Activated T-helper 9 cell treated with anti-CD3 and anti-CD28 coated beads, Interleukin-2, amount 50 U/mL, for 16 hours (primary cell): ENCODE data around the gene GAS7.
"Not testable (repeated sequence)": the region's sequence is repeated elsewhere in the genome, so short reads cannot be mapped to it uniquely, and the experiment has no call there.

Experiments
- DNase-seq: peaks from one replicate; pipeline ENCODE4 v3.0.0-alpha.2; 2020; ENCODE audit warnings: low read depth

GAS7 gene

GRCh38 chr17:10021272-10021984, 177.0 kb downstream of the GAS7 start:
- DNase-seq, result no peak

- DNase-seq, result no peak
Observed at GRCh38 chr17:10019941-10020451, 178.4 kb downstream of the GAS7 start.

GRCh38 chr17:10018461-10018891, 179.9 kb downstream of the GAS7 start:
- no peak for DNase-seq

GRCh38 chr17:10016958-10017570, 181.3 kb downstream of the GAS7 start:
- not testable (repeated sequence) for DNase-seq

GRCh38 chr17:10013365-10014112, 184.9 kb downstream of the GAS7 start:
- DNase-seq, result no peak

GRCh38 chr17:10010752-10011151, 187.7 kb downstream of the GAS7 start:
- no peak for DNase-seq

DNA sequence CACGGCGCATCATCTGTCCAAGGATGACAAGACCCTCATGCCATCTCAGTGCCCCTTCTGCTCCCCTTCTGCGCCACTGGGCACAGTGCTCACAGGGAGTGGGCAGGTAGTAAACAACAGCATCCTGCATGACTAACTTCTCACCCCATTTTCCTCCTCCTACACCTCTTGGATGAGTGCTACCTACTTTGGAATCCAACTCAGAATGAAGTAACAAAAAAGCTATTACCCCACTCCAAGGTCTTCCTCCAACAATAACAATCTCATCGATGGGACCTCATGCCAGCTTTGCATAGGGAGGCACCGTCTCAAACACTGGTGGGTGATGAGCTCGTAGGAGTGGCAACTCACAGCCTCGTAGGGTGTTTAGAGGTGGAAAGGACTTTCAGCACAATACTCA, 194.7 kb downstream of the GAS7 start:
- no peak for DNase-seq

DNA sequence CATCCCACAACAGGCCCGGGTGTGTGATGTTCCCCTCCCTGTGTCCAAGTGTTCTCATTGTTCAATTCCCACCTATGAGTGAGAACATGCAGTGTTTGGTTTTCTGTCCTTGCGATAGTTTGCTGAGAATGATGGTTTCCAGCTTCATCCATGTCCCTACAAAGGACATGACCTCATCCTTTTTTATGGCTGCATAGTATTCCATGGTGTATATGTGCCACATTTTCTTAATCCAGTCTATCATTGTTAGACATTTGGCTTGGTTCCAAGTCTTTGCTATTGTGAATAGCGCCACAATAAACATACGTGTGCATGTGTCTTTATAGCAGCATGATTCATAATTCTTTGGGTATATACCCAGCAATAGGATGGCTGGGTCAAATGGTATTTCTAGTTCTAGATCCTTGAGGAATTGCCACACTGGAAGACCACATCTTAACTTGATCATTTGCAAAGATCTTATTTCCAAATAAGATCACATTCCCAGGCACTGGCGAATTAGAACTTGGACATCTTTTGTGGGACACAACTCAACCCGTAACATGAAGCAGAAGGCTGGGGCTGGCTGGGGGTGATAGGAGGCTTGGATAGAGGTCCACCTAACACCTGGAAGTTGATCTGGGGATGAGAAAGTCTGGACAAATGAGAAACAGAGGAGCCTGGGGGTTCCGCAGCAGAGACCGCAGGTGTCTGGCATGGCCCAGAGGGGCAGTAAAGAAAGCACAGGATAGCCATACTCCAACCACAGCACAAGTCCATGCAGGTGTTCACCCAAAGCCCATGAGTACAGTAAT, 195.6 kb downstream of the GAS7 start:
- not testable (repeated sequence) for DNase-seq

GRCh38 chr17:10001306-10001873, 197.0 kb downstream of the GAS7 start:
- DNase-seq, result no peak

DNA sequence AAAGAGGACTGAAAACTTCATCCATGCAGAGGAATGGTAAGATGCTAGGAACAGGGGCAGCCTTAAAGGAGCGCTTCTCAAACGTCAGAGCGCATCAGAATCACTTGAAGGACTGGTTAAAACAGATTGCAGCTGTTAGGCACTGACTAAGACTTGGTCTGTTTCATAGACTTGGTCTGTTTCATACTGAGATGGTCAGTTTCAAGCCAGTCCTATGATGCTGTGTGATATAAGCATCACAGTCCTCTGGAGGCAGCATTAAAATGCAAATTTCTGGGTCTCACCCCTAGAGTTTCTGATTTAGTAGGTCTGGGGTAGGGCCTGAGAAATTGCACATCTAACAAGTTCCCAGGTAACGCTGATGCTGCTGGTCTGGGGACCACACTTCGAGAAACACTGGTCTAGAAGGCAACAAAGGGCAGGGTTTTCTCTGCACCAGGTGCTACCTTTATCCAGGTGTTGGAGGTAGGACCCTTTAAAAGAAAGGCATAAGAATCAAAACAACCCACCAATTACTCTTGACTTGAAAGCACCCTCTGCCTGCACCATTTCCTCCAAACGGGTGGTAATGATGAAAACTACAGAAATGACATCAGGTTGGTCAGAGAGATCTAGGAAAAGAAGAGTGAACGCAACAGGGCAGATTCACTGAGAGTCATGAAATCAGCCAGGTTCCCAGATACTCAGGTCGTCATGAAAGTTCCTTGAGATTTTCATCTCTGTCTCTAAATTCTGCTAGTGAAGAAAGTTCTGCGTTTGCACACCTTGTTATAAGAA, 198.3 kb downstream of the GAS7 start:
- DNase-seq, result no peak

GRCh38 chr17:9998060-9998459, 200.3 kb downstream of the GAS7 start:
- DNase-seq, result no peak

GRCh38 chr17:9994761-9995160, 203.6 kb downstream of the GAS7 start:
- DNase-seq, result no peak

GRCh38 chr17:9991796-9992195, 206.6 kb downstream of the GAS7 start:
- DNase-seq, result no peak

- no peak for DNase-seq
Observed at GRCh38 chr17:9991351-9991750, 207.1 kb downstream of the GAS7 start.

- no peak for DNase-seq
Observed at GRCh38 chr17:9987779-9988585, 210.4 kb downstream of the GAS7 start.

- no peak for DNase-seq
Observed at GRCh38 chr17:9986754-9987382, 211.5 kb downstream of the GAS7 start.

- no peak for DNase-seq
Observed at GRCh38 chr17:9985646-9986045, 212.8 kb downstream of the GAS7 start.

DNA sequence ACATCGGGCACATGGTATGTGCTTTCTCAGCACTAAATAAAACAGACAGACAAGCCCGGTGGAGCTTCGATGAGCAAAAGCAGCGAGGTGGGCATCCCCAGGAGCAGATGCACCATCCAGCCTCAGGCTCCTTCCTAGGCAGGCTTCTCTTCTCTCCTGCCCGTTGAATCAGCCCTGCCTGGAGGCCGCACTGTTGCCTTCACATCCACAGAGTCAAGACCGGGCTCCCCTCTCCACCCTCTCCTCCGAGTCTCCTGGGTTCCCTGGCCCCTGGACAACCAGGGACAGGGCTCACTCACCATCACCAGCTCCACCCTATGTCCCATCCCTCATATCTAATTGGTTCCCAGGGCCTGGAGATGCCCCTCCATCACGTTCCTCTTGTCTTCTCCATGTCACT, 213.6 kb downstream of the GAS7 start:
- no peak for DNase-seq

- DNase-seq, result no peak
Observed at GRCh38 chr17:9982159-9982558, 216.2 kb downstream of the GAS7 start.
